ENCODE data around the gene GPR156.

DNA sequence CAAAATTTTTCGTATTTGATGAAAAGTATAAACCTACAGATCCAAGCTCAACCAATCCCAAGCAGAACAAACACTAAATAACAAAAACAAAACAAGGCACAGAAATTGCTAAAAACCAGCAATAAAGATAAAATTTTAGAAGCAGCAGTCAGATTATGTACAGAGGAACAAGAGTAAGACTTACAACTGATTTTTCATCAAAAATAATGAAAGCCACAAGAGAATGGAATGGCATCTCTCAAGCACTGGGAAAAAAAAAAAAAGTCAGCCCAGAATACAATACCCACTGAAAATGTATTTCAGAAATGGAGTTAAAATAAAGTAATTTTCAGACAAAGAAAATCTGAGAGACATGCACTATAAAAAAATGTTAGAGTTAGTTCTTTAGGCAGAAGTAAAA is 27.0 kb downstream of the GPR156 start:
- TF ChIP-seq, protein P1, sequence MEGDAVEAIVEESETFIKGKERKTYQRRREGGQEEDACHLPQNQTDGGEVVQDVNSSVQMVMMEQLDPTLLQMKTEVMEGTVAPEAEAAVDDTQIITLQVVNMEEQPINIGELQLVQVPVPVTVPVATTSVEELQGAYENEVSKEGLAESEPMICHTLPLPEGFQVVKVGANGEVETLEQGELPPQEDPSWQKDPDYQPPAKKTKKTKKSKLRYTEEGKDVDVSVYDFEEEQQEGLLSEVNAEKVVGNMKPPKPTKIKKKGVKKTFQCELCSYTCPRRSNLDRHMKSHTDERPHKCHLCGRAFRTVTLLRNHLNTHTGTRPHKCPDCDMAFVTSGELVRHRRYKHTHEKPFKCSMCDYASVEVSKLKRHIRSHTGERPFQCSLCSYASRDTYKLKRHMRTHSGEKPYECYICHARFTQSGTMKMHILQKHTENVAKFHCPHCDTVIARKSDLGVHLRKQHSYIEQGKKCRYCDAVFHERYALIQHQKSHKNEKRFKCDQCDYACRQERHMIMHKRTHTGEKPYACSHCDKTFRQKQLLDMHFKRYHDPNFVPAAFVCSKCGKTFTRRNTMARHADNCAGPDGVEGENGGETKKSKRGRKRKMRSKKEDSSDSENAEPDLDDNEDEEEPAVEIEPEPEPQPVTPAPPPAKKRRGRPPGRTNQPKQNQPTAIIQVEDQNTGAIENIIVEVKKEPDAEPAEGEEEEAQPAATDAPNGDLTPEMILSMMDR (IDR thresholded peaks at IDR 0.05; ENCODE audit: extremely low read depth in 1 of 2, insufficient read depth in 1 of 2, low read depth in 1 of 2, low read length in 2 of 2): no peak
- TF ChIP-seq FOS (IDR thresholded peaks at IDR 0.05; ENCODE audit: borderline replicate concordance, insufficient read depth, low read length) (no peak), EZH2 (IDR thresholded peaks at IDR 0.05; ENCODE audit: borderline replicate concordance, low read depth, low read length, severe bottlenecking) (no peak), POLR2A (IDR thresholded peaks at IDR 0.05; ENCODE audit: low read depth, low read length) (no peak), POLR2AphosphoS5 (IDR thresholded peaks at IDR 0.05; ENCODE audit: insufficient read depth, low read depth, low read length) (no peak)
- TF ChIP-seq, protein P2, sequence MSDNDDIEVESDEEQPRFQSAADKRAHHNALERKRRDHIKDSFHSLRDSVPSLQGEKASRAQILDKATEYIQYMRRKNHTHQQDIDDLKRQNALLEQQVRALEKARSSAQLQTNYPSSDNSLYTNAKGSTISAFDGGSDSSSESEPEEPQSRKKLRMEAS (IDR thresholded peaks at IDR 0.05; ENCODE audit: insufficient read depth, insufficient read length): no peak

Measured in endothelial cell of umbilical vein (primary cell).